MCF 10A (cell line): Measurements from ENCODE around the gene CASK. TPM values are rescaled to one million over a fixed set of nuclear protein-coding genes. Genes with fewer than 3 reads are reported as not detected.

Source experiments
- BruUV-seq: library from RNA; stranded (reverse); fragments of 400-500 nt; replicated peaks from 2 replicates; lab custom pipeline; 2021; lab: Mats Ljungman, UMichigan
- CTCF ChIA-PET: fragments of 300-600 bp; sonication (Branson Sonifier 250); formaldehyde crosslinking; extraction: SDS; loops from one replicate; lab custom pipeline; 2021; ENCODE audit warnings: antibody characterized with exemption, inconsistent platforms; lab: Yijun Ruan, JAX
- POLR2A ChIA-PET: fragments of 300-600, 350-650 bp; sonication (Branson Sonifier 250); formaldehyde crosslinking; extraction: SDS; loops from one replicate; lab custom pipeline; 2020; ENCODE audit warnings: antibody characterized with exemption, inconsistent platforms; lab: Yijun Ruan, JAX
- DNase-seq: peaks from one replicate; pipeline ENCODE4 v3.0.0-alpha.2; 2018; ENCODE audit not compliant: unreplicated experiment
- H3K27ac Mint-ChIP-seq: one replicate; pipeline ENCODE4 v1.8.0; 2022; ENCODE audit warnings: mild to moderate bottlenecking, low read depth, mixed read lengths; ENCODE audit not compliant: unreplicated experiment
- H3K27me3 Mint-ChIP-seq: one replicate; pipeline ENCODE4 v1.8.0; 2022; ENCODE audit warnings: mixed read lengths; ENCODE audit not compliant: insufficient read depth, unreplicated experiment
- H3K36me3 Mint-ChIP-seq: one replicate; pipeline ENCODE4 v1.8.0; 2022; ENCODE audit warnings: mild to moderate bottlenecking, moderate library complexity, mixed read lengths; ENCODE audit not compliant: insufficient read depth, unreplicated experiment
- H3K4me1 Mint-ChIP-seq: one replicate; pipeline ENCODE4 v1.8.0; 2022; ENCODE audit warnings: mixed read lengths; ENCODE audit not compliant: insufficient read depth, unreplicated experiment
- H3K4me3 Mint-ChIP-seq: one replicate; pipeline ENCODE4 v1.8.0; 2022; ENCODE audit warnings: mild to moderate bottlenecking, moderate library complexity, mixed read lengths; ENCODE audit not compliant: unreplicated experiment
- H3K9me3 Mint-ChIP-seq: one replicate; pipeline ENCODE4 v1.8.0; 2022; ENCODE audit warnings: mixed read lengths; ENCODE audit not compliant: unreplicated experiment
- intact Hi-C: fragments of 100-400 bp; cut with micrococcal nuclease; formaldehyde crosslinking; loops from 2 replicates; pipeline ENCODE4 v1.14.1; 2022
- total RNA-seq: library from RNA; stranded (reverse); gene quantifications from 2 replicates; pipeline ENCODE4 v1.2.3, GENCODE V29; 2022
- TF ChIP-seq, protein P1 (sequence below): fragments of 200-600 bp; IDR thresholded peaks from one replicate; pipeline ENCODE4 v1.8.0; 2022; ENCODE audit warnings: antibody characterized with exemption, mild to moderate bottlenecking; ENCODE audit not compliant: unreplicated experiment

Gene CASK
- total RNA-seq, 1 experiment from 2014 or later = 34.9 TPM

DNA sequence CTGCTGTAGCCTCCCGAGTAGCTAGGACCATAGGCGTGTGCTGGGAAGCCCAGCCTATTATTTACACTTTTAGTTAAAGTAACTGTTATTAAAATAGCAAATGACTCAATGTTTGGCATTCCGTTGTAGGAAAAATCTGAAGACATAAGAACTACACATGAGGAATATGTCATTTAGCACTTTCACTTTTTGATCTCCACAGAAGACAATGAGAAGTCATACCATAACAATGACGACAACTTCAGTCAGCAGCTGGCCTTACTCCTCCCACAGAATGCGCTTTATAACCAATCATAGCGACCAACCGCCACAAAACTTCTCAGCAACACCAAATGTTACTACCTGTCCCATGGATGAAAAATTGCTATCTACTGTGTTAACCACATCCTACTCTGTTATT lies 227.9 kb downstream of the CASK start:
- ChIA-PET CTCF (interaction anchor here (0.5 kb wide), 1 partner anchor 688 kb away, joined by 3 read pairs; no protein-coding TSS in a partner anchor), POLR2A (no interaction called here)
- H3K4me3 Mint-ChIP-seq = no peak overlapping the region
- H3K9me3 Mint-ChIP-seq = no peaks in the 10 kb centered on the region
- no peak for DNase-seq
- intact Hi-C loops = no loop called here
- peaks cover 28% of the 10 kb centered on the region for H3K27me3 Mint-ChIP-seq
- no peak overlapping the region for H3K27ac Mint-ChIP-seq
- TF ChIP-seq, protein P1, sequence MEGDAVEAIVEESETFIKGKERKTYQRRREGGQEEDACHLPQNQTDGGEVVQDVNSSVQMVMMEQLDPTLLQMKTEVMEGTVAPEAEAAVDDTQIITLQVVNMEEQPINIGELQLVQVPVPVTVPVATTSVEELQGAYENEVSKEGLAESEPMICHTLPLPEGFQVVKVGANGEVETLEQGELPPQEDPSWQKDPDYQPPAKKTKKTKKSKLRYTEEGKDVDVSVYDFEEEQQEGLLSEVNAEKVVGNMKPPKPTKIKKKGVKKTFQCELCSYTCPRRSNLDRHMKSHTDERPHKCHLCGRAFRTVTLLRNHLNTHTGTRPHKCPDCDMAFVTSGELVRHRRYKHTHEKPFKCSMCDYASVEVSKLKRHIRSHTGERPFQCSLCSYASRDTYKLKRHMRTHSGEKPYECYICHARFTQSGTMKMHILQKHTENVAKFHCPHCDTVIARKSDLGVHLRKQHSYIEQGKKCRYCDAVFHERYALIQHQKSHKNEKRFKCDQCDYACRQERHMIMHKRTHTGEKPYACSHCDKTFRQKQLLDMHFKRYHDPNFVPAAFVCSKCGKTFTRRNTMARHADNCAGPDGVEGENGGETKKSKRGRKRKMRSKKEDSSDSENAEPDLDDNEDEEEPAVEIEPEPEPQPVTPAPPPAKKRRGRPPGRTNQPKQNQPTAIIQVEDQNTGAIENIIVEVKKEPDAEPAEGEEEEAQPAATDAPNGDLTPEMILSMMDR = no peak
- no TSS peak for BruUV-seq
- H3K4me1 Mint-ChIP-seq = no peaks in the 10 kb centered on the region
- no peaks in the 10 kb centered on the region for H3K36me3 Mint-ChIP-seq

DNA sequence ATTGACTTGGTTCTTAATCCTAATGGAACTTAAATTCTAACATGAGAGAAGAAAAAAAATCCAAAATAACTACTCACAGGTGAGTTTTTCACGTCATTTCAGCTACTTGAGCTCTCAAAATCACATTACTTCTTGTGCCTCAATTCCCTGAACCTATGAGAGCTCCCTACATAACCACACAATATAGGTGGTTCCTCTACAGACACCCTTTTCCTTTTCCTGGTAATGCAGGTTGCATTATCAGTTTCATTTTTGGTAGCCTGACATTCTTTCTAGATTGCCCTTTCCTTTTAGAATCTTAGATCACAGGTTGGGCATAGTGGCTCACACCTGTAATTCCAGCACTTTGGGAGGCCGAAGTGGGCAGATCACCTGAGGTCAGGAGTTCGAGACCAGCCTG lies 230.3 kb downstream of the CASK start:
- Mint-ChIP-seq H3K27ac (no peak overlapping the region), H3K27me3 (peaks cover 28% of the 10 kb centered on the region), H3K9me3 (no peaks in the 10 kb centered on the region), H3K4me3 (no peak overlapping the region), H3K36me3 (no peaks in the 10 kb centered on the region), H3K4me1 (no peaks in the 10 kb centered on the region)
- TF ChIP-seq, protein P1 = no peak
- intact Hi-C loops = no loop called here
- no peak for DNase-seq
- BruUV-seq = no TSS peak
- ChIA-PET CTCF (no interaction called here), POLR2A (interaction anchor here (0.6 to 0.7 kb wide), 2 partner anchors 11 to 324 kb away, joined by 3 to 4 read pairs; no protein-coding TSS in a partner anchor)

DNA sequence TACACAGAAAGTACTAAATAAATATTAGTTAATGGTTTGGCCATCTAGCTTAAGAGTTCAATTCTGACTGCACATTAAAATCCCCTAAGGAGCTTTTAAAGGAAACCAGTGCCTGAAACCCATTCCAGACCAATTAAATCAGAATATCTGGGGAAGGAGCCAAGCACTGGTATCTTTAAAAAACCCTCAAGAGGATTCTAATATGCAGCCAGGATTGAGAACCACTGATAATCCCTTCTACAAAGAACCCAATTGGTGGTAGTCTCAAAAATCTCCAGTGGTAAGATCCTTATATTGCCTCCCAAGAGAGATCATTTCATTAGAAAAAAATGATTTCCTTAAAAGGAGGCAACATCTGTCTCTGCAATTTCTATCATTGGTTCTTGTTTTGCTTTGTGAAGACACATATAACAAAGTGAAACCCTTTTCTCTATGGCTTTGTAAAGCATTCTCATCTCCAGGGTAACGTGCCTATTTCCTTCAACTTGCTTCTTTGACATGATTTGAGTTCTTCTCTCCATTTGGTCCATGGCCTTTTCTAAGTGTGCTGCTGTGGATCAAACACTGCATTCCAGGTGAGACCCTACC lies 231.1 kb downstream of the CASK start:
- Mint-ChIP-seq H3K27me3 (peaks cover 34% of the 10 kb centered on the region), H3K36me3 (no peaks in the 10 kb centered on the region), H3K9me3 (no peaks in the 10 kb centered on the region), H3K4me3 (no peak overlapping the region), H3K4me1 (no peaks in the 10 kb centered on the region), H3K27ac (no peak overlapping the region)
- intact Hi-C loops = no loop called here
- TF ChIP-seq, protein P1 = no peak
- no TSS peak for BruUV-seq
- POLR2A ChIA-PET = interaction anchor here (0.7 kb wide), 1 partner anchor 10 kb away, joined by 3 read pairs; no protein-coding TSS in a partner anchor
- DNase-seq = no peak
- CTCF ChIA-PET = interaction anchor here (0.7 kb wide), 1 partner anchor 423 kb away, joined by 3 read pairs; no protein-coding TSS in a partner anchor

- no TSS peak for BruUV-seq
- Mint-ChIP-seq H3K27me3 (peaks cover 58% of the 10 kb centered on the region), H3K4me3 (no peak overlapping the region), H3K27ac (no peak overlapping the region), H3K9me3 (no peaks in the 10 kb centered on the region), H3K36me3 (no peaks in the 10 kb centered on the region), H3K4me1 (no peaks in the 10 kb centered on the region)
- POLR2A ChIA-PET = no interaction called here
- intact Hi-C loops = no loop called here
- CTCF ChIA-PET = no interaction called here
- DNase-seq = no peak
- TF ChIP-seq, protein P1 = no peak
Measured at GRCh38 chrX:41689711-41690110, 233.6 kb downstream of the CASK start.
